HepG2 (cell line): ENCODE results near the gene GNG7. TPM values are rescaled to one million over a fixed set of nuclear protein-coding genes. Genes with fewer than 3 reads are reported as not detected.

Experiments
- BRD4 ChIP-seq: sonication (generic); formaldehyde crosslinking; IDR thresholded peaks from 2 replicates; pipeline ENCODE4 v1.4.0; 2020; ENCODE audit warnings: missing genetic modification reagents
- CBX5 ChIP-seq: sonication (generic); formaldehyde crosslinking; IDR thresholded peaks from 2 replicates; pipeline ENCODE4 v1.4.0; 2020; ENCODE audit warnings: missing genetic modification reagents, borderline replicate concordance
- EEA1 ChIP-seq: sonication (generic); formaldehyde crosslinking; IDR thresholded peaks from 2 replicates; pipeline ENCODE4 v1.5.1; 2020; ENCODE audit warnings: mild to moderate bottlenecking, missing genetic modification reagents, borderline replicate concordance
- KDM5A ChIP-seq: fragments of 200-600 bp; sonication (generic); IDR thresholded peaks from 2 replicates; pipeline ENCODE4 v1.7.0; 2018; ENCODE audit warnings: antibody characterized with exemption, mild to moderate bottlenecking, low read length, borderline replicate concordance
- TOPORS ChIP-seq: sonication (generic); formaldehyde crosslinking; IDR thresholded peaks from 2 replicates; pipeline ENCODE4 v1.8.0; 2023; ENCODE audit warnings: mild to moderate bottlenecking, missing genetic modification reagents
- WIZ ChIP-seq: sonication (generic); formaldehyde crosslinking; IDR thresholded peaks from 2 replicates; pipeline ENCODE4 v1.5.1; 2020; ENCODE audit warnings: mild to moderate bottlenecking, missing genetic modification reagents
- ZFX ChIP-seq: sonication (generic); formaldehyde crosslinking; IDR thresholded peaks from 2 replicates; pipeline ENCODE4 v1.4.0; 2020; ENCODE audit warnings: mild to moderate bottlenecking, low read depth, missing genetic modification reagents, moderate library complexity
- ZNF12 ChIP-seq: sonication (generic); formaldehyde crosslinking; IDR thresholded peaks from 2 replicates; pipeline ENCODE4 v1.5.0; 2020; ENCODE audit warnings: missing genetic modification reagents
- ZNF788 ChIP-seq: sonication (generic); formaldehyde crosslinking; IDR thresholded peaks from 2 replicates; pipeline ENCODE4 v1.5.0; 2020; ENCODE audit warnings: mild to moderate bottlenecking, missing genetic modification reagents, borderline replicate concordance
- polyA plus RNA-seq, 8 experiments: library from polyadenylated mRNA; depleted of rRNA in 3 of 8; stranded (reverse) in 7 of 8; unstranded in 1 of 8; fragments of >200 nt; fragmentation: Illumina TruSeq in 4 of 8; extraction: Trizol in 4 of 8; gene quantifications; 2 replicates each; pipeline versions ENCODE4 v1.2.1 to v1.2.3, GENCODE V29; 2011 to 2016; ENCODE audit warnings: low read depth in 4 of 8, missing spikeins in 1 of 8, mixed read lengths in 1 of 8; ENCODE audit not compliant: insufficient read depth in 1 of 8
- total RNA-seq, 5 experiments: library from RNA; depleted of rRNA; stranded (reverse); fragments of >200 nt; fragmentation: Illumina TruSeq; extraction: Trizol; gene quantifications; 2 replicates each; pipeline ENCODE4 v1.2.3, GENCODE V29; 2016; ENCODE audit warnings: low read depth in 1 of 5
- TF ChIP-seq, protein P1 (sequence below): sonication (generic); formaldehyde crosslinking; IDR thresholded peaks from 2 replicates; pipeline ENCODE4 v1.8.0; 2022; ENCODE audit warnings: low read depth, missing genetic modification reagents
- TF ChIP-seq, protein P2 (sequence below): sonication (generic); formaldehyde crosslinking; IDR thresholded peaks from 2 replicates; pipeline ENCODE4 v1.4.0; 2020; ENCODE audit warnings: missing genetic modification reagents, borderline replicate concordance
- TF ChIP-seq, protein P3 (sequence below): sonication (generic); formaldehyde crosslinking; IDR thresholded peaks from 2 replicates; pipeline ENCODE4 v1.8.1; 2022; ENCODE audit warnings: mild to moderate bottlenecking, missing genetic modification reagents
- TF ChIP-seq, protein P4 (sequence below): sonication (generic); formaldehyde crosslinking; IDR thresholded peaks from 2 replicates; pipeline ENCODE4 v1.5.0; 2020; ENCODE audit warnings: missing genetic modification reagents
- TF ChIP-seq, protein P5 (sequence below): fragments of 450-650 bp; IDR thresholded peaks from 2 replicates; pipeline ENCODE4 v1.6.1; 2017
- TF ChIP-seq, protein P6 (sequence below): sonication (generic); formaldehyde crosslinking; IDR thresholded peaks from 2 replicates; pipeline ENCODE4 v1.9.0; 2021; ENCODE audit warnings: missing genetic modification reagents, borderline replicate concordance
- TF ChIP-seq, protein P7 (sequence below): sonication (generic); formaldehyde crosslinking; IDR thresholded peaks from 2 replicates; pipeline ENCODE4 v1.4.0; 2020; ENCODE audit warnings: missing genetic modification reagents

Gene GNG7
- total and polyA plus RNA-seq, 2 of the 13 experiments (the other 11 are each of a cell fraction or from before 2014, with no cell fraction given): 1.4 to 3.3 TPM

DNA sequence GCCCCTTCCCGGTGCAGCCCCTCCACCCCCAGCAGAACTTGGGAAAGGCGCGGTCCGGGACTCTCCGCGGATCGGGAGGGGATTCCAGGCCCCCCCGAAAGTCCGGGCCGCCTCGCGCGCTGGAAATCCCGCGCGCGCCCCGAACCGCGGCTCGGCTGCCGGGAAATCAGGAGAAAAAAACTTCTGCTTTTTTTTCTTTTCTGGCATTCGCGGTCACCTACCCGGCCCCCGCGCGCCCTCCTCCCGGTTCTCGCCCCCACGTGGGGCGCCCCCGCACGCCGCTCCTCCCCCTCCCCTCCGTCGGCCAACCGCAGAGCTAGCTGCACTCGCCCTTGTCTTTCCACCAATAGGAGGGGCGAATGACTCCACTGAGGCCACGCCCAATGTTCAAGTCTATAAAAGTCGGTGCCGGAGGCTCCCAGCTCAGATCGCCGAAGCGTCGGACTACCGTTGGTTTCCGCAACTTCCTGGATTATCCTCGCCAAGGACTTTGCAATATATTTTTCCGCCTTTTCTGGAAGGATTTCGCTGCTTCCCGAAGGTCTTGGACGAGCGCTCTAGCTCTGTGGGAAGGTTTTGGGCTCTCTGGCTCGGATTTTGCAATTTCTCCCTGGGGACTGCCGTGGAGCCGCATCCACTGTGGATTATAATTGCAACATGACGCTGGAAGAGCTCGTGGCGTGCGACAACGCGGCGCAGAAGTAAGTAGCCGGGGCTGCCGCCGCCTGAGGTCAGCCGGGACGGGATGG is 226.6 kb downstream of the GNG7 start, which contains the start of gene GADD45B (continued):
- TF ChIP-seq, protein P1, sequence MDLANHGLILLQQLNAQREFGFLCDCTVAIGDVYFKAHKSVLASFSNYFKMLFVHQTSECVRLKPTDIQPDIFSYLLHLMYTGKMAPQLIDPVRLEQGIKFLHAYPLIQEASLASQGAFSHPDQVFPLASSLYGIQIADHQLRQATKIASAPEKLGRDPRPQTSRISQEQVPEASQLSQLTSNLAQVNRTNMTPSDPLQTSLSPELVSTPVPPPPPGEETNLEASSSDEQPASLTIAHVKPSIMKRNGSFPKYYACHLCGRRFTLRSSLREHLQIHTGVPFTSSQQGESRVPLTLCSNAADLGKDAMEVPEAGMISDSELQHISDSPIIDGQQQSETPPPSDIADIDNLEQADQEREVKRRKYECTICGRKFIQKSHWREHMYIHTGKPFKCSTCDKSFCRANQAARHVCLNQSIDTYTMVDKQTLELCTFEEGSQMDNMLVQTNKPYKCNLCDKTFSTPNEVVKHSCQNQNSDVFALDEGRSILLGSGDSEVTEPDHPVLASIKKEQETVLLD: no peak
- no peak for TF ChIP-seq WIZ (CRISPR knock-in tag)
- TF ChIP-seq, protein P2, sequence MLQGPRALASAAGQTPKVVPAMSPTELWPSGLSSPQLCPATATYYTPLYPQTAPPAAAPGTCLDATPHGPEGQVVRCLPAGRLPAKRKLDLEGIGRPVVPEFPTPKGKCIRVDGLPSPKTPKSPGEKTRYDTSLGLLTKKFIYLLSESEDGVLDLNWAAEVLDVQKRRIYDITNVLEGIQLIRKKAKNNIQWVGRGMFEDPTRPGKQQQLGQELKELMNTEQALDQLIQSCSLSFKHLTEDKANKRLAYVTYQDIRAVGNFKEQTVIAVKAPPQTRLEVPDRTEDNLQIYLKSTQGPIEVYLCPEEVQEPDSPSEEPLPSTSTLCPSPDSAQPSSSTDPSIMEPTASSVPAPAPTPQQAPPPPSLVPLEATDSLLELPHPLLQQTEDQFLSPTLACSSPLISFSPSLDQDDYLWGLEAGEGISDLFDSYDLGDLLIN: no peak
- TF ChIP-seq EEA1: no peak
- no peak; the same call in 1 of the 2 replicates for TF ChIP-seq CBX5 (CRISPR knock-in tag)
- peak; percentile 45; the same call in 1 of the 2 replicates for TF ChIP-seq ZNF788 (CRISPR knock-in tag)
- TF ChIP-seq, protein P3, sequence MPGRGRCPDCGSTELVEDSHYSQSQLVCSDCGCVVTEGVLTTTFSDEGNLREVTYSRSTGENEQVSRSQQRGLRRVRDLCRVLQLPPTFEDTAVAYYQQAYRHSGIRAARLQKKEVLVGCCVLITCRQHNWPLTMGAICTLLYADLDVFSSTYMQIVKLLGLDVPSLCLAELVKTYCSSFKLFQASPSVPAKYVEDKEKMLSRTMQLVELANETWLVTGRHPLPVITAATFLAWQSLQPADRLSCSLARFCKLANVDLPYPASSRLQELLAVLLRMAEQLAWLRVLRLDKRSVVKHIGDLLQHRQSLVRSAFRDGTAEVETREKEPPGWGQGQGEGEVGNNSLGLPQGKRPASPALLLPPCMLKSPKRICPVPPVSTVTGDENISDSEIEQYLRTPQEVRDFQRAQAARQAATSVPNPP (CRISPR knock-in tag): peak; percentile 87
- TF ChIP-seq, protein P4, sequence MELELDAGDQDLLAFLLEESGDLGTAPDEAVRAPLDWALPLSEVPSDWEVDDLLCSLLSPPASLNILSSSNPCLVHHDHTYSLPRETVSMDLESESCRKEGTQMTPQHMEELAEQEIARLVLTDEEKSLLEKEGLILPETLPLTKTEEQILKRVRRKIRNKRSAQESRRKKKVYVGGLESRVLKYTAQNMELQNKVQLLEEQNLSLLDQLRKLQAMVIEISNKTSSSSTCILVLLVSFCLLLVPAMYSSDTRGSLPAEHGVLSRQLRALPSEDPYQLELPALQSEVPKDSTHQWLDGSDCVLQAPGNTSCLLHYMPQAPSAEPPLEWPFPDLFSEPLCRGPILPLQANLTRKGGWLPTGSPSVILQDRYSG: no peak; the same call in 1 of the 2 replicates
- TF ChIP-seq KDM5A: no peak; the same call in 1 of the 2 replicates
- TF ChIP-seq BRD4 (CRISPR knock-in tag): no peak
- TF ChIP-seq, protein P5, sequence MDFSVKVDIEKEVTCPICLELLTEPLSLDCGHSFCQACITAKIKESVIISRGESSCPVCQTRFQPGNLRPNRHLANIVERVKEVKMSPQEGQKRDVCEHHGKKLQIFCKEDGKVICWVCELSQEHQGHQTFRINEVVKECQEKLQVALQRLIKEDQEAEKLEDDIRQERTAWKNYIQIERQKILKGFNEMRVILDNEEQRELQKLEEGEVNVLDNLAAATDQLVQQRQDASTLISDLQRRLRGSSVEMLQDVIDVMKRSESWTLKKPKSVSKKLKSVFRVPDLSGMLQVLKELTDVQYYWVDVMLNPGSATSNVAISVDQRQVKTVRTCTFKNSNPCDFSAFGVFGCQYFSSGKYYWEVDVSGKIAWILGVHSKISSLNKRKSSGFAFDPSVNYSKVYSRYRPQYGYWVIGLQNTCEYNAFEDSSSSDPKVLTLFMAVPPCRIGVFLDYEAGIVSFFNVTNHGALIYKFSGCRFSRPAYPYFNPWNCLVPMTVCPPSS: no peak
- TF ChIP-seq, protein P6, sequence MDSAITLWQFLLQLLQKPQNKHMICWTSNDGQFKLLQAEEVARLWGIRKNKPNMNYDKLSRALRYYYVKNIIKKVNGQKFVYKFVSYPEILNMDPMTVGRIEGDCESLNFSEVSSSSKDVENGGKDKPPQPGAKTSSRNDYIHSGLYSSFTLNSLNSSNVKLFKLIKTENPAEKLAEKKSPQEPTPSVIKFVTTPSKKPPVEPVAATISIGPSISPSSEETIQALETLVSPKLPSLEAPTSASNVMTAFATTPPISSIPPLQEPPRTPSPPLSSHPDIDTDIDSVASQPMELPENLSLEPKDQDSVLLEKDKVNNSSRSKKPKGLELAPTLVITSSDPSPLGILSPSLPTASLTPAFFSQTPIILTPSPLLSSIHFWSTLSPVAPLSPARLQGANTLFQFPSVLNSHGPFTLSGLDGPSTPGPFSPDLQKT (CRISPR knock-in tag): no peak
- TF ChIP-seq, protein P7, sequence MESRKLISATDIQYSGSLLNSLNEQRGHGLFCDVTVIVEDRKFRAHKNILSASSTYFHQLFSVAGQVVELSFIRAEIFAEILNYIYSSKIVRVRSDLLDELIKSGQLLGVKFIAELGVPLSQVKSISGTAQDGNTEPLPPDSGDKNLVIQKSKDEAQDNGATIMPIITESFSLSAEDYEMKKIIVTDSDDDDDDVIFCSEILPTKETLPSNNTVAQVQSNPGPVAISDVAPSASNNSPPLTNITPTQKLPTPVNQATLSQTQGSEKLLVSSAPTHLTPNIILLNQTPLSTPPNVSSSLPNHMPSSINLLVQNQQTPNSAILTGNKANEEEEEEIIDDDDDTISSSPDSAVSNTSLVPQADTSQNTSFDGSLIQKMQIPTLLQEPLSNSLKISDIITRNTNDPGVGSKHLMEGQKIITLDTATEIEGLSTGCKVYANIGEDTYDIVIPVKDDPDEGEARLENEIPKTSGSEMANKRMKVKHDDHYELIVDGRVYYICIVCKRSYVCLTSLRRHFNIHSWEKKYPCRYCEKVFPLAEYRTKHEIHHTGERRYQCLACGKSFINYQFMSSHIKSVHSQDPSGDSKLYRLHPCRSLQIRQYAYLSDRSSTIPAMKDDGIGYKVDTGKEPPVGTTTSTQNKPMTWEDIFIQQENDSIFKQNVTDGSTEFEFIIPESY (CRISPR knock-in tag): peak; percentile 32; the same call in 1 of the 2 replicates
- TF ChIP-seq ZFX (CRISPR knock-in tag): no peak
- no peak for TF ChIP-seq ZNF12 (CRISPR knock-in tag)
- 0 out of 2 replicates have a peak, but pooled peaks have one; percentile 57 for TF ChIP-seq TOPORS (CRISPR knock-in tag)
